Osteocyte (in vitro differentiated cells): ENCODE results near the gene SPATA4. TPM values are rescaled to one million over a fixed set of nuclear protein-coding genes. Genes with fewer than 3 reads are reported as not detected.

Experiments used
- DNase-seq: peaks from one replicate; pipeline ENCODE4 v3.0.0; 2021; ENCODE audit warnings: mixed read lengths; ENCODE audit not compliant: unreplicated experiment; ENCODE audit errors: extremely low spot score
- H3K27ac Mint-ChIP-seq: one replicate; pipeline ENCODE4 v1.8.0; 2021; ENCODE audit warnings: mild to moderate bottlenecking, mixed read lengths; ENCODE audit not compliant: unreplicated experiment
- H3K27me3 Mint-ChIP-seq: one replicate; pipeline ENCODE4 v1.8.0; 2021; ENCODE audit warnings: mixed read lengths; ENCODE audit not compliant: unreplicated experiment
- H3K36me3 Mint-ChIP-seq: one replicate; pipeline ENCODE4 v1.8.0; 2021; ENCODE audit warnings: mixed read lengths; ENCODE audit not compliant: unreplicated experiment
- H3K4me1 Mint-ChIP-seq: one replicate; pipeline ENCODE4 v1.8.0; 2021; ENCODE audit warnings: mixed read lengths; ENCODE audit not compliant: unreplicated experiment
- H3K4me3 Mint-ChIP-seq: one replicate; pipeline ENCODE4 v1.8.0; 2021; ENCODE audit warnings: mild to moderate bottlenecking, moderate library complexity, mixed read lengths; ENCODE audit not compliant: unreplicated experiment
- H3K9me3 Mint-ChIP-seq: one replicate; pipeline ENCODE4 v1.8.0; 2021; ENCODE audit warnings: mixed read lengths; ENCODE audit not compliant: unreplicated experiment
- total RNA-seq: library from RNA; stranded (reverse); gene quantifications from 2 replicates; pipeline ENCODE4 v1.2.1, GENCODE V29; 2021
- TF ChIP-seq, protein P1 (sequence below): fragments of 200-600 bp; sonication (generic); IDR thresholded peaks from 2 replicates; pipeline ENCODE4 v1.5.0; 2021; ENCODE audit warnings: antibody characterized with exemption, mild to moderate bottlenecking, moderate library complexity

SPATA4 gene
- total RNA-seq, 1 donor from 2014 or later = not detected

DNA sequence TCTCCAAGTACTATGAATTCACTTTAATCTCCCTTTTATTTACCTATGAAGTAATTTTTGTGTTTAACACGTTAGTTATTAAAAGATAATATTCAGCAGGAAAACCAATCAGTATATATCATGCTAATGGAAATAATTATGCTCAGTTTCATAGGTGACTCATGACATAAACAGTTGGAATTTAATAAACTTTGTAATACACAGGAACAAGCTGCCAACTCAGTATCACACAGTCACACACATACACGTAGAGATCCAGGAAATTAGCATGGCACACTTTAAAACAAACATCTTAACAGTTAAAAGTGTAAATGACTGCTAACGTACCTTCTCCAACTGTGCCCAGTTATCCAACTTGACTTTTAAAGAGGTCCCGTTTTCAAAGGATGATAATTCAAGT is 2.3 kb downstream of the SPATA4 start:
- TF ChIP-seq, protein P1, sequence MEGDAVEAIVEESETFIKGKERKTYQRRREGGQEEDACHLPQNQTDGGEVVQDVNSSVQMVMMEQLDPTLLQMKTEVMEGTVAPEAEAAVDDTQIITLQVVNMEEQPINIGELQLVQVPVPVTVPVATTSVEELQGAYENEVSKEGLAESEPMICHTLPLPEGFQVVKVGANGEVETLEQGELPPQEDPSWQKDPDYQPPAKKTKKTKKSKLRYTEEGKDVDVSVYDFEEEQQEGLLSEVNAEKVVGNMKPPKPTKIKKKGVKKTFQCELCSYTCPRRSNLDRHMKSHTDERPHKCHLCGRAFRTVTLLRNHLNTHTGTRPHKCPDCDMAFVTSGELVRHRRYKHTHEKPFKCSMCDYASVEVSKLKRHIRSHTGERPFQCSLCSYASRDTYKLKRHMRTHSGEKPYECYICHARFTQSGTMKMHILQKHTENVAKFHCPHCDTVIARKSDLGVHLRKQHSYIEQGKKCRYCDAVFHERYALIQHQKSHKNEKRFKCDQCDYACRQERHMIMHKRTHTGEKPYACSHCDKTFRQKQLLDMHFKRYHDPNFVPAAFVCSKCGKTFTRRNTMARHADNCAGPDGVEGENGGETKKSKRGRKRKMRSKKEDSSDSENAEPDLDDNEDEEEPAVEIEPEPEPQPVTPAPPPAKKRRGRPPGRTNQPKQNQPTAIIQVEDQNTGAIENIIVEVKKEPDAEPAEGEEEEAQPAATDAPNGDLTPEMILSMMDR = no peak
- no peaks in the 10 kb centered on the region for H3K27me3 Mint-ChIP-seq
- DNase-seq = no peak
- H3K27ac Mint-ChIP-seq = no peak overlapping the region
- H3K9me3 Mint-ChIP-seq = no peaks in the 10 kb centered on the region
- H3K36me3 Mint-ChIP-seq = no peaks in the 10 kb centered on the region
- peaks cover 9% of the 10 kb centered on the region for H3K4me1 Mint-ChIP-seq
- no peak overlapping the region for H3K4me3 Mint-ChIP-seq

- Mint-ChIP-seq H3K4me1 (peaks cover 9% of the 10 kb centered on the region), H3K9me3 (no peaks in the 10 kb centered on the region), H3K27ac (no peak overlapping the region), H3K27me3 (no peaks in the 10 kb centered on the region), H3K36me3 (no peaks in the 10 kb centered on the region), H3K4me3 (no peak overlapping the region)
- no peak for DNase-seq
- TF ChIP-seq, protein P1 = no peak
Measured at GRCh38 chr4:176191974-176192373, 3.4 kb downstream of the SPATA4 start.

DNA sequence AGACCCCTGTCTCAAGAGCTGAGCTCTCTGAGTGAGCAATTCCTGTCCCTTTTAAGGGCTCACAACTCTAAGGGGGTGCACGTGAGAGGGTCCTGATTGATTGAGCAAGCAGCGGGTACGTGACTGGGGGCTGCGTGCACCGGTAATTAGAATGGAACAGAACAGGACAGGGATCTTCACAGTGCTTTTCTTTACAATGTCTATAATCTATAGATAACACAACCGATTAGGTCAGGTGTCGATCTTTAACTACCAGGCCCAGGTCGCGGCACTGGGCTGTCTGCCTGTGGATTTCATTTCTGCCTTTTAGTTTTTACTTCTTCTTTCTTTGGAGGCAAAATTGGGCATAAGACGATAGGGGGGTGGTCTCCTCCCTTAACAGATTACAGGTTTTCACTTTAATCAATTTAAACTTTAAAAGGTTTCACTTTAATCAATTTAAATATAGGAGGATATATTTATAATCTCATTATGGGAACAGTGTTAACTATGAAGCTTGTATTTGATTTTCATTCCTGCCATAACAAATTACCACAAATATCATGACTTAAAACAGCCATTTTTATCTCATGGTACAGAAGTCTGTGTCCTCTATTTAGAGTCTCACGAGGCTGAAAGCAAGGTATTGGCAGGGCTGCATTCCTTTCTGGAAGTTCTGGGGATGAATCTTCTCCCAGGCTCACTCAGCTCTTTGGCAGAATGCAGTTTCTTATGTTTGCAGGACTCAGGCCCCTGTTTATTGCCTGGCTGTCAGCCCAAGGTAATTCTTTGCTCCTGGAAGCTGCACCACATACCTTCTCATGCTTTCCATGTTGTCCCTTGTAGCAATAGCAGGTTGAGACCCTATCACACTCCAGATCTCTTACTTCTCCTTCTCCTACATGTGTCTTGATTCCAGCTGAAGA is 5.2 kb downstream of the SPATA4 start:
- peaks cover 2% of the 10 kb centered on the region for H3K4me1 Mint-ChIP-seq
- no peak overlapping the region for H3K27ac Mint-ChIP-seq
- H3K27me3 Mint-ChIP-seq = no peaks in the 10 kb centered on the region
- no peak for DNase-seq
- TF ChIP-seq, protein P1 = no peak
- no peak overlapping the region for H3K4me3 Mint-ChIP-seq
- H3K9me3 Mint-ChIP-seq = no peaks in the 10 kb centered on the region
- H3K36me3 Mint-ChIP-seq = no peaks in the 10 kb centered on the region

DNA sequence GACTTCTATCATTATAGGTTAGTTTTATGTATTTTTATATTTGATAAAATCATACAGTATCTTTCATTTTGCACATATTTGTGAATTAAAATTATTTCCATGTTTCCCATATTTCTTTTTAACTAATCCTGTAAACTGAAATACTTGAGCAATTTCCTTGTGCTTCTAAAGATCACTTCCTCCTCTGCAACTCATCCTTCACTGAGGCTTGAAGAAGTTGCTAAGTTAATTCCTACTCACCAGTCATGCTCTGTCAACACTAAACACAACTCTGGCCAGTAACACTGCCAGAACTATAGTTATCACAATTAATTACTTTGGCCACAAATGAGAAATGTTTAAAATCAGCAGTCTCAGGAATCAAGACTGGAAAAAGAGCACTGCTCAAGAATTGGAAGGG is 6.7 kb downstream of the SPATA4 start:
- H3K36me3 Mint-ChIP-seq = no peaks in the 10 kb centered on the region
- TF ChIP-seq, protein P1 = no peak
- DNase-seq = no peak
- no peaks in the 10 kb centered on the region for H3K4me1 Mint-ChIP-seq
- H3K27me3 Mint-ChIP-seq = no peaks in the 10 kb centered on the region
- no peaks in the 10 kb centered on the region for H3K9me3 Mint-ChIP-seq
- H3K4me3 Mint-ChIP-seq = no peak overlapping the region
- H3K27ac Mint-ChIP-seq = no peak overlapping the region

DNA sequence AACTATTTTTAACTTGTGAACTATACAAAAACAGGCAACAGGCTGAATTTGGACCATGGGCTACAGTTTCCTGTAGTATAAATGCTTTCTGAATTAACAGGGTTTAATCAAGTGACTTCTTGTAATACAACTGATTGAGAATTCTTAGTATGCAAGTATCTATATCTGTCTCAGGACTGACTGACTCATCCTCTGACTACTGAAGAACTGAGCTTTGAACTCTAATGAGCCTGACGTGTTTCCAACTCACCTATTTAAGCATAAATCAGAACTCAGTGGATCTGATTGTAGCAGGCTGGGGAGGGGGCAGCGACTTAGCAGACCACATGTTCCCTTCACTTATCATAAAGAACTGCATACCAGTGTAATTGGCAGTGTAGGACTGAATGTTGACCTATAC is 7.8 kb downstream of the SPATA4 start:
- no peaks in the 10 kb centered on the region for H3K9me3 Mint-ChIP-seq
- H3K36me3 Mint-ChIP-seq = no peaks in the 10 kb centered on the region
- H3K27ac Mint-ChIP-seq = no peak overlapping the region
- H3K27me3 Mint-ChIP-seq = no peaks in the 10 kb centered on the region
- H3K4me1 Mint-ChIP-seq = no peaks in the 10 kb centered on the region
- DNase-seq = no peak
- TF ChIP-seq, protein P1 = no peak
- no peak overlapping the region for H3K4me3 Mint-ChIP-seq
